HCT116 (cell line): ENCODE data around the gene CAPNS1. TPM values are rescaled to one million over a fixed set of nuclear protein-coding genes. Genes with fewer than 3 reads are reported as not detected.

Source experiments
- ATAC-seq: fragments of 200-7000 bp; cut with Tn5 transposase; 2 replicates; pipeline ENCODE4 v1.9.1; 2020; ENCODE audit warnings: mild to moderate bottlenecking, moderate library complexity
- BruUV-seq: library from RNA; stranded (reverse); fragments of 400-500 nt; replicated peaks from 2 replicates; lab custom pipeline; 2021; lab: Mats Ljungman, UMichigan
- CTCF ChIA-PET: fragments of 300-600 bp; sonication (Branson Sonifier 250); formaldehyde crosslinking; loops from one replicate; lab custom pipeline; 2021; ENCODE audit warnings: antibody characterized with exemption; lab: Charles Lee
- POLR2A ChIA-PET: fragments of 300-600, 350-600 bp; sonication (Branson Sonifier 250); formaldehyde crosslinking; loops from one replicate; lab custom pipeline; 2021; ENCODE audit warnings: antibody characterized with exemption; lab: Charles Lee
- RAD21 ChIA-PET, 2 experiments: fragments of 300-600 bp; sonication (Branson Sonifier 250); formaldehyde crosslinking; loops; one replicate each; lab custom pipeline; 2023; ENCODE audit warnings: low total read pairs in 2 of 2; ENCODE audit not compliant: uncharacterized antibody in 2 of 2, unreplicated experiment in 2 of 2, low non-redundant PET in 1 of 2; lab: Charles Lee
- DNase-seq: peaks from one replicate; pipeline ENCODE4 v3.0.0-alpha.2; 2010; ENCODE audit warnings: low read depth, low spot score
- H2AFZ ChIP-seq: fragments of 200-600 bp; shearing (Covaris generic), sonication (generic); 2 replicates; pipeline ENCODE4 v1.6.1; 2017; ENCODE audit warnings: low read depth, mixed run types, mixed read lengths, antibody characterized with exemption, low read length; ENCODE audit not compliant: poor library complexity, severe bottlenecking
- H3K27ac ChIP-seq: 2 replicates; pipeline ENCODE4 v1.5.1; 2012; ENCODE audit warnings: low read depth, low read length
- H3K27me3 ChIP-seq: fragments of 200-600 bp; sonication (generic); 2 replicates; pipeline ENCODE4 v1.6.1; 2016; ENCODE audit warnings: mixed run types, low read length, mixed read lengths; ENCODE audit not compliant: insufficient read depth
- H3K36me3 ChIP-seq, 2 experiments: fragments of 200-500 bp in 1 of 2; fragments of 200-600 bp in 1 of 2; sonication (Bioruptor generic) in 1 of 2; sonication (generic) in 1 of 2; 2 replicates each; pipeline versions ENCODE4 v1.5.1 to v1.6.1; 2014 to 2016; ENCODE audit warnings: low read length in 2 of 2, inconsistent platforms in 1 of 2, mixed read lengths in 1 of 2, mixed run types in 1 of 2; ENCODE audit not compliant: insufficient read depth in 2 of 2, control insufficient read depth in 1 of 2
- H3K4me1 ChIP-seq, 2 experiments: fragments of 200-600 bp in 1 of 2; sonication (generic) in 1 of 2; 2 replicates each; pipeline versions ENCODE4 v1.5.1 to v1.6.1; 2012 to 2017; ENCODE audit warnings: low read length in 2 of 2, inconsistent platforms in 1 of 2, mild to moderate bottlenecking in 1 of 2, mixed read lengths in 1 of 2, mixed run types in 1 of 2, moderate library complexity in 1 of 2; ENCODE audit not compliant: insufficient read depth in 2 of 2, control insufficient read depth in 1 of 2
- H3K4me2 ChIP-seq: fragments of 200-600 bp; sonication (generic); 2 replicates; pipeline ENCODE4 v1.6.1; 2017; ENCODE audit warnings: mixed run types, low read length, mixed read lengths
- H3K4me3 ChIP-seq, 2 experiments: fragments of 200-600 bp in 1 of 2; sonication (generic) in 1 of 2; replicated peaks in 1 of 2; 2 replicates each; pipeline ENCODE4 v1.5.1; 2011 to 2016; ENCODE audit warnings: low read length in 2 of 2, control low read depth in 1 of 2, low read depth in 1 of 2, mild to moderate bottlenecking in 1 of 2, mixed read lengths in 1 of 2, mixed run types in 1 of 2
- H3K79me2 ChIP-seq: fragments of 200-600 bp; sonication (generic); 2 replicates; pipeline ENCODE4 v1.6.1; 2017; ENCODE audit warnings: mild to moderate bottlenecking, mixed run types, low read length, moderate library complexity, mixed read lengths; ENCODE audit not compliant: insufficient read depth
- H3K9ac ChIP-seq: fragments of 200-600 bp; sonication (generic); 2 replicates; pipeline ENCODE4 v1.6.1; 2016; ENCODE audit warnings: low read length, mixed read lengths
- H3K9me2 ChIP-seq: fragments of 200-600 bp; sonication (generic), shearing (Covaris generic); 2 replicates; pipeline ENCODE4 v1.6.1; 2017; ENCODE audit warnings: mixed run types, mild to moderate bottlenecking, moderate library complexity; ENCODE audit not compliant: insufficient read depth
- H3K9me3 ChIP-seq, 2 experiments: fragments of 200-500 bp in 1 of 2; fragments of 200-600 bp in 1 of 2; sonication (Bioruptor generic) in 1 of 2; sonication (generic) in 1 of 2; 2 replicates each; pipeline ENCODE4 v1.6.1; 2014 to 2017; ENCODE audit warnings: low read length in 2 of 2, mixed read lengths in 2 of 2, inconsistent platforms in 1 of 2, low read depth in 1 of 2, mild to moderate bottlenecking in 1 of 2, mixed run types in 1 of 2, moderate library complexity in 1 of 2; ENCODE audit not compliant: control insufficient read depth in 1 of 2, insufficient read depth in 1 of 2
- H4K20me1 ChIP-seq: fragments of 200-600 bp; sonication (generic), shearing (Covaris generic); 2 replicates; pipeline ENCODE4 v1.6.1; 2017; ENCODE audit warnings: mixed run types, mild to moderate bottlenecking, moderate library complexity; ENCODE audit not compliant: insufficient read depth
- ATF3 ChIP-seq: IDR thresholded peaks from 2 replicates; pipeline ENCODE4 v1.6.1; 2012
- CEBPB ChIP-seq: IDR thresholded peaks from 2 replicates; pipeline ENCODE4 v1.6.1; 2012; ENCODE audit warnings: low read depth
- CTCF ChIP-seq, 3 experiments: fragments of 200-600 bp in 1 of 3; sonication (generic) in 1 of 3; IDR thresholded peaks in 2 of 3; conservative IDR thresholded peaks in 1 of 3; 2 replicates each; pipeline ENCODE4 v1.5.1; 2012 to 2017; ENCODE audit warnings: low read depth in 2 of 3, low read length in 2 of 3, antibody characterized with exemption in 1 of 3, borderline replicate concordance in 1 of 3, control low read depth in 1 of 3, mild to moderate bottlenecking in 1 of 3, mixed read lengths in 1 of 3, mixed run types in 1 of 3, moderate library complexity in 1 of 3; ENCODE audit not compliant: insufficient read depth in 1 of 3
- EGR1 ChIP-seq: IDR thresholded peaks from 2 replicates; pipeline ENCODE4 v1.6.1; 2012; ENCODE audit warnings: low read depth
- EZH2 ChIP-seq: fragments of 200-600 bp; sonication (generic); IDR thresholded peaks from 2 replicates; pipeline ENCODE4 v1.6.1; 2017; ENCODE audit warnings: antibody characterized with exemption, mixed run types
- EZH2phosphoT487 ChIP-seq: fragments of 200-600 bp; IDR thresholded peaks from 2 replicates; pipeline ENCODE4 v1.6.1; 2018; ENCODE audit warnings: antibody characterized with exemption, borderline replicate concordance
- FOSL1 ChIP-seq: IDR thresholded peaks from 2 replicates; pipeline ENCODE4 v1.6.1; 2012; ENCODE audit warnings: low read depth
- JUND ChIP-seq: IDR thresholded peaks from 2 replicates; pipeline ENCODE4 v1.6.1; 2012
- POLR2A ChIP-seq: IDR thresholded peaks from 2 replicates; pipeline ENCODE4 v1.7.0; 2011; ENCODE audit warnings: borderline replicate concordance; ENCODE audit not compliant: insufficient read depth, insufficient read length; ENCODE audit errors: extremely low read depth
- POLR2AphosphoS5 ChIP-seq: IDR thresholded peaks from 2 replicates; pipeline ENCODE4 v1.6.1; 2011; ENCODE audit warnings: mild to moderate bottlenecking, low read depth, low read length, moderate library complexity
- SIN3A ChIP-seq: IDR thresholded peaks from 2 replicates; pipeline ENCODE4 v1.6.1; 2012; ENCODE audit warnings: low read depth
- SP1 ChIP-seq: IDR thresholded peaks from 2 replicates; pipeline ENCODE4 v1.6.1; 2012; ENCODE audit warnings: low read depth
- TCF7L2 ChIP-seq: IDR thresholded peaks from 2 replicates; pipeline ENCODE4 v1.7.0; 2011; ENCODE audit warnings: borderline replicate concordance, inconsistent platforms; ENCODE audit not compliant: insufficient read depth, insufficient read length; ENCODE audit errors: extremely low read depth
- YY1 ChIP-seq: IDR thresholded peaks from 2 replicates; pipeline ENCODE4 v1.6.1; 2011; ENCODE audit warnings: low read length, low read depth, moderate library complexity, mild to moderate bottlenecking; ENCODE audit not compliant: insufficient replicate concordance; ENCODE audit errors: extremely low read depth
- ZNF274 ChIP-seq: fragments of 200-500 bp; sonication (Bioruptor generic); IDR thresholded peaks from 2 replicates; pipeline ENCODE4 v1.6.1; 2014; ENCODE audit warnings: mild to moderate bottlenecking, low read depth, low read length, inconsistent platforms
- intact Hi-C: fragments of 100-400 bp; cut with micrococcal nuclease; formaldehyde crosslinking; loops from 2 replicates; pipeline ENCODE4 v1.10.0; 2022
- total RNA-seq: library from RNA; stranded (reverse); gene quantifications from one replicate; pipeline ENCODE4 v1.2.1, GENCODE V29; 2021; ENCODE audit not compliant: unreplicated experiment
- TF ChIP-seq, protein P1 (sequence below): IDR thresholded peaks from 2 replicates; pipeline ENCODE4 v1.6.1; 2011; ENCODE audit warnings: mild to moderate bottlenecking, low read length, moderate library complexity; ENCODE audit not compliant: insufficient replicate concordance; ENCODE audit errors: extremely low read depth

CAPNS1 gene
- total RNA-seq, 1 experiment from 2014 or later, result 621 TPM

DNA sequence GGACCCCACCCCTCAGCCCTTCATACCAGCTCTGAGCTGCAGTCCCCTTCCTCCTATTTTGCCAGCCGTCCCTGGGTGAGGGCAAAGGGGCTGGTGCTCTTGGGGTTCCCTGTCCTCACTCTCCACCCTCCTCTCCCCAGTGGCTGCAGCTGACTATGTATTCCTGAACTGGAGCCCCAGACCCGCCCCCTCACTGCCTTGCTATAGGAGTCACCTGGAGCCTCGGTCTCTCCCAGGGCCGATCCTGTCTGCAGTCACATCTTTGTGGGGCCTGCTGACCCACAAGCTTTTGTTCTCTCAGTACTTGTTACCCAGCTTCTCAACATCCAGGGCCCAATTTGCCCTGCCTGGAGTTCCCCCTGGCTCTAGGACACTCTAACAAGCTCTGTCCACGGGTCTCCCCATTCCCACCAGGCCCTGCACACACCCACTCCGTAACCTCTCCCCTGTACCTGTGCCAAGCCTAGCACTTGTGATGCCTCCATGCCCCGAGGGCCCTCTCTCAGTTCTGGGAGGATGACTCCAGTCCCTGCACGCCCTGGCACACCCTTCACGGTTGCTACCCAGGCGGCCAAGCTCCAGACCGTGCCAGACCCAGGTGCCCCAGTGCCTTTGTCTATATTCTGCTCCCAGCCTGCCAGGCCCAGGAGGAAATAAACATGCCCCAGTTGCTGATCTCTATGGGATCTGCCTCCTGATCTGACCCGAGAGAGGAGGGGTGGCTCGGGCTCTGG lies 10.0 kb downstream of the CAPNS1 start:
- Histone ChIP-seq H4K20me1 (no peaks in the 10 kb centered on the region), H3K79me2 (peaks cover 27% of the 10 kb centered on the region), H2AFZ (no peak overlapping the region), H3K4me2 (no peak overlapping the region), H3K4me3 (no peak overlapping the region), H3K9me3 (no peaks in the 10 kb centered on the region), H3K4me1 (no peaks in the 10 kb centered on the region), H3K9me2 (no peaks in the 10 kb centered on the region), H3K9ac (no peak overlapping the region), H3K27me3 (no peaks in the 10 kb centered on the region), H3K27ac (no peak overlapping the region), H3K36me3 (peaks cover 34 to 61% of the 10 kb centered on the region in 2 experiments)
- RAD21 ChIA-PET, result no interaction called here
- CTCF ChIA-PET, result no interaction called here
- intact Hi-C loops, result no loop called here
- no peak for TF ChIP-seq SP1
- no peak for TF ChIP-seq TCF7L2
- no peak for TF ChIP-seq POLR2A
- TF ChIP-seq CTCF (IDR thresholded peaks at IDR 0.05 in 2 of 3, conservative IDR thresholded peaks at IDR 0.05 in 1 of 3; ENCODE audit: borderline replicate concordance in 1 of 3, insufficient read depth in 1 of 3, low read depth in 2 of 3, low read length in 2 of 3), result no peak
- no peak for TF ChIP-seq YY1
- TF ChIP-seq ZNF274, result no peak
- no peak for TF ChIP-seq EGR1
- no peak for TF ChIP-seq FOSL1
- TF ChIP-seq POLR2AphosphoS5, result no peak
- no peak for TF ChIP-seq ATF3
- no peak for TF ChIP-seq SIN3A
- no peak for TF ChIP-seq JUND
- TF ChIP-seq, protein P1, sequence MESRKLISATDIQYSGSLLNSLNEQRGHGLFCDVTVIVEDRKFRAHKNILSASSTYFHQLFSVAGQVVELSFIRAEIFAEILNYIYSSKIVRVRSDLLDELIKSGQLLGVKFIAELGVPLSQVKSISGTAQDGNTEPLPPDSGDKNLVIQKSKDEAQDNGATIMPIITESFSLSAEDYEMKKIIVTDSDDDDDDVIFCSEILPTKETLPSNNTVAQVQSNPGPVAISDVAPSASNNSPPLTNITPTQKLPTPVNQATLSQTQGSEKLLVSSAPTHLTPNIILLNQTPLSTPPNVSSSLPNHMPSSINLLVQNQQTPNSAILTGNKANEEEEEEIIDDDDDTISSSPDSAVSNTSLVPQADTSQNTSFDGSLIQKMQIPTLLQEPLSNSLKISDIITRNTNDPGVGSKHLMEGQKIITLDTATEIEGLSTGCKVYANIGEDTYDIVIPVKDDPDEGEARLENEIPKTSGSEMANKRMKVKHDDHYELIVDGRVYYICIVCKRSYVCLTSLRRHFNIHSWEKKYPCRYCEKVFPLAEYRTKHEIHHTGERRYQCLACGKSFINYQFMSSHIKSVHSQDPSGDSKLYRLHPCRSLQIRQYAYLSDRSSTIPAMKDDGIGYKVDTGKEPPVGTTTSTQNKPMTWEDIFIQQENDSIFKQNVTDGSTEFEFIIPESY, result no peak
- TF ChIP-seq EZH2, result no peak
- TF ChIP-seq EZH2phosphoT487, result no peak
- no peak for TF ChIP-seq CEBPB
- ATAC-seq (no peak), DNase-seq (no peak)
- TSS peak; percentile 57 for BruUV-seq
- POLR2A ChIA-PET, result interaction anchor here (1.4 kb wide), 1 partner anchor 22 kb away, joined by 4 read pairs; no protein-coding TSS in a partner anchor
